Nucleus accumbens (tissue), 56 donors: Measurements from ENCODE around the gene CLASP2.

Experiments
- DNase-seq, 56 donors: peaks; one replicate each; lab custom pipeline; 2025; lab: John Stamatoyannopoulos, UW

Gene CLASP2

GRCh38 chr3:33557829-33558228 lies 160.2 kb downstream of the CLASP2 start:
- no peak for DNase-seq

- DNase-seq = no peak
Measured at GRCh38 chr3:33557279-33557678, 160.8 kb downstream of the CLASP2 start.

GRCh38 chr3:33547101-33547500 lies 171.0 kb downstream of the CLASP2 start:
- no peak for DNase-seq

- no peak for DNase-seq
Measured at GRCh38 chr3:33544126-33544525, 173.9 kb downstream of the CLASP2 start.

- DNase-seq = no peak
Measured at GRCh38 chr3:33543601-33544000, 174.5 kb downstream of the CLASP2 start.

- DNase-seq = no peak
Measured at GRCh38 chr3:33541918-33542317, 176.1 kb downstream of the CLASP2 start.

GRCh38 chr3:33538678-33539339 lies 179.2 kb downstream of the CLASP2 start:
- no peak for DNase-seq

- no peak for DNase-seq
Measured at GRCh38 chr3:33537133-33537532, 180.9 kb downstream of the CLASP2 start.

- DNase-seq = no peak
Measured at GRCh38 chr3:33526787-33527186, 191.3 kb downstream of the CLASP2 start.

GRCh38 chr3:33525232-33525631 lies 192.8 kb downstream of the CLASP2 start:
- DNase-seq = no peak

GRCh38 chr3:33523093-33523667 lies 194.9 kb downstream of the CLASP2 start:
- DNase-seq = no peak

GRCh38 chr3:33521736-33522135 lies 196.3 kb downstream of the CLASP2 start:
- DNase-seq = no peak

GRCh38 chr3:33513262-33513863 lies 204.7 kb downstream of the CLASP2 start:
- DNase-seq = no peak

GRCh38 chr3:33505027-33505426 lies 213.0 kb downstream of the CLASP2 start:
- DNase-seq = no peak

- no peak for DNase-seq
Measured at GRCh38 chr3:33496449-33496848, 221.6 kb downstream of the CLASP2 start.

- DNase-seq = no peak
Measured at GRCh38 chr3:33491721-33492120, 226.3 kb downstream of the CLASP2 start.

- DNase-seq = no peak
Measured at GRCh38 chr3:33490641-33491241, 227.3 kb downstream of the CLASP2 start.

GRCh38 chr3:33488683-33489082 lies 229.4 kb downstream of the CLASP2 start:
- no peak for DNase-seq

- no peak for DNase-seq
Measured at GRCh38 chr3:33488246-33488645, 229.8 kb downstream of the CLASP2 start.

GRCh38 chr3:33482111-33482521 lies 235.9 kb downstream of the CLASP2 start:
- DNase-seq = no peak

- no peak for DNase-seq
Measured at GRCh38 chr3:33474896-33475295, 243.2 kb downstream of the CLASP2 start.

- DNase-seq = no peak
Measured at GRCh38 chr3:33473813-33474212, 244.2 kb downstream of the CLASP2 start.
